CD4-positive, alpha-beta T cell (primary cell): Measurements from ENCODE around the gene TMEM237. TPM values are rescaled to one million over a fixed set of nuclear protein-coding genes. Genes with fewer than 3 reads are reported as not detected.

Experiments used
- ATAC-seq: fragments of 200-7000 bp; cut with Tn5 transposase; one replicate; pipeline ENCODE4 v1.10.0; 2022; ENCODE audit warnings: mild to moderate bottlenecking; ENCODE audit not compliant: poor library complexity
- CTCF ChIA-PET: fragments of 350-600 bp; sonication (Branson Sonifier 250); formaldehyde crosslinking; loops from one replicate; lab custom pipeline; 2021; ENCODE audit warnings: antibody characterized with exemption, inconsistent platforms; lab: Charles Lee
- POLR2A ChIA-PET: fragments of 350-600 bp; sonication (Branson Sonifier 250); formaldehyde crosslinking; loops from one replicate; lab custom pipeline; 2021; ENCODE audit warnings: antibody characterized with exemption, inconsistent platforms; lab: Charles Lee
- DNase-seq, 14 experiments: peaks; one replicate each; pipeline ENCODE4 v3.0.0-alpha.2; 2013 to 2020; ENCODE audit warnings: mixed read lengths in 2 of 14
- H3K27ac ChIP-seq, 2 donors: one replicate each; pipeline versions ENCODE4 v1.5.1 to v1.7.0; 2013; ENCODE audit warnings: low read length in 2 of 2, low read depth in 1 of 2, mild to moderate bottlenecking in 1 of 2
- H3K27me3 ChIP-seq, 2 experiments: 1 replicate in 1 of 2; 2 replicates in 1 of 2; pipeline versions ENCODE4 v1.6.1 to v1.7.0; 2013; ENCODE audit warnings: low read length in 2 of 2, control low read depth in 1 of 2, mild to moderate bottlenecking in 1 of 2, moderate library complexity in 1 of 2; ENCODE audit not compliant: insufficient read depth in 2 of 2, control insufficient read depth in 1 of 2
- H3K36me3 ChIP-seq: one replicate; pipeline ENCODE4 v1.6.1; 2013; ENCODE audit warnings: low read length, control low read depth; ENCODE audit not compliant: insufficient read depth
- H3K4me1 ChIP-seq: one replicate; pipeline ENCODE4 v1.6.1; 2013; ENCODE audit warnings: low read length, control low read depth; ENCODE audit not compliant: insufficient read depth
- H3K4me3 ChIP-seq: one replicate; pipeline ENCODE4 v1.5.1; 2013; ENCODE audit warnings: mild to moderate bottlenecking, low read length, moderate library complexity
- H3K9me3 ChIP-seq, 2 experiments: 1 replicate in 1 of 2; 2 replicates in 1 of 2; pipeline versions ENCODE4 v1.6.1 to v1.7.0; 2013; ENCODE audit warnings: low read length in 2 of 2, mild to moderate bottlenecking in 2 of 2, control low read depth in 1 of 2, moderate library complexity in 1 of 2; ENCODE audit not compliant: control insufficient read depth in 1 of 2, insufficient read depth in 1 of 2
- H3K27ac Mint-ChIP-seq: one replicate; pipeline ENCODE4 v1.8.0; 2020; ENCODE audit warnings: mixed read lengths
- H3K27me3 Mint-ChIP-seq: one replicate; pipeline ENCODE4 v1.8.0; 2021; ENCODE audit warnings: mixed read lengths
- H3K36me3 Mint-ChIP-seq: one replicate; pipeline ENCODE4 v1.8.0; 2021; ENCODE audit warnings: low read depth, mixed read lengths
- H3K4me1 Mint-ChIP-seq: one replicate; pipeline ENCODE4 v1.8.0; 2021; ENCODE audit warnings: low read depth, mixed read lengths
- H3K4me3 Mint-ChIP-seq: one replicate; pipeline ENCODE4 v1.8.0; 2020; ENCODE audit warnings: mild to moderate bottlenecking, mixed read lengths
- H3K9me3 Mint-ChIP-seq: one replicate; pipeline ENCODE4 v1.8.0; 2020; ENCODE audit warnings: mixed read lengths
- CTCF ChIP-seq: fragments of 200-600 bp; IDR thresholded peaks from one replicate; pipeline ENCODE4 v1.8.0; 2022; ENCODE audit warnings: antibody characterized with exemption, mild to moderate bottlenecking
- intact Hi-C, 2 experiments: fragments of 100-400 bp; cut with DNase I in 1 of 2; cut with micrococcal nuclease in 1 of 2; formaldehyde crosslinking; loops; one replicate each; pipeline versions ENCODE4 v1.15.1 to v1.9.0; 2023 to 2025; cut with DNase I, micrococcal nuclease
- polyA plus RNA-seq, 2 donors: library from polyadenylated mRNA; unstranded; fragments of 120-200 nt; gene quantifications; one replicate each; pipeline ENCODE4 v1.2.1, GENCODE V29; 2013
- total RNA-seq, 174 experiments: library from RNA in 2 of 174; stranded (reverse) in 2 of 174; gene quantifications; one replicate each; pipeline ENCODE4 v1.2.3 and lab custom pipeline; 2021 to 2026

The TMEM237 gene, protein sequence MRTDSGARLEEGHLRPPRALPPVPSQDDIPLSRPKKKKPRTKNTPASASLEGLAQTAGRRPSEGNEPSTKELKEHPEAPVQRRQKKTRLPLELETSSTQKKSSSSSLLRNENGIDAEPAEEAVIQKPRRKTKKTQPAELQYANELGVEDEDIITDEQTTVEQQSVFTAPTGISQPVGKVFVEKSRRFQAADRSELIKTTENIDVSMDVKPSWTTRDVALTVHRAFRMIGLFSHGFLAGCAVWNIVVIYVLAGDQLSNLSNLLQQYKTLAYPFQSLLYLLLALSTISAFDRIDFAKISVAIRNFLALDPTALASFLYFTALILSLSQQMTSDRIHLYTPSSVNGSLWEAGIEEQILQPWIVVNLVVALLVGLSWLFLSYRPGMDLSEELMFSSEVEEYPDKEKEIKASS
- 1 to 10 TPM; 4.0 to 4.6 TPM for total RNA-seq
- 3.4 TPM for polyA plus RNA-seq (2013, experiment 1 of 2)
- polyA plus RNA-seq (2013, experiment 2 of 2): 5.0 TPM
- 3.6 to 27.7 (median 9.3) reads per million in 172 experiments for total RNA-seq (lab: John Stamatoyannopoulos, UW)

- Histone ChIP-seq H3K4me1 (peaks cover 9% of the 10 kb centered on the region), H3K27me3 (no peaks in the 10 kb centered on the region), H3K9me3 (no peaks in the 10 kb centered on the region), H3K27ac (peak within 1 kb of the TSS; percentile 79 to 89), H3K4me3 (peak within 1 kb of the TSS; percentile 95), H3K36me3 (no peaks in the 10 kb centered on the region)
- H3K36me3 Mint-ChIP-seq: peaks cover 8% of the 10 kb centered on the region
- ChIA-PET POLR2A (interaction anchor here (0.6 to 3.4 kb wide), 7 partner anchors 11 to 932 kb away, joined by 3 to 29 read pairs (median 4); partner anchors contain the start of genes ALS2, STRADB and TRAK2), CTCF (no interaction called here)
- H3K27ac Mint-ChIP-seq: peak within 1 kb of the TSS; percentile 96
- TF ChIP-seq CTCF: no peak
- intact Hi-C loops: loop anchor here (2.0 to 10.0 kb wide), 6 partner anchors 137 to 409 kb away; partner anchors contain the start of genes ALS2 (in 2 of the 2), FZD7 (in 1 of the 2), STRADB (in 1 of the 2) and TRAK2 (in 1 of the 2)
- H3K4me1 Mint-ChIP-seq: peaks cover 10% of the 10 kb centered on the region
- no peaks in the 10 kb centered on the region for H3K9me3 Mint-ChIP-seq
- peak within 1 kb of the TSS; percentile 96 for H3K4me3 Mint-ChIP-seq
- no peaks in the 10 kb centered on the region for H3K27me3 Mint-ChIP-seq
- peak in 9 of 14 experiments; percentile 21 to 74 (median 48) for DNase-seq
- peak; percentile 60 for ATAC-seq
Measured at GRCh38 chr2:201643216-201643890, at the start of gene TMEM237. TSS of gene TMEM237 (minus strand) at chr2:201643503. CDS start at chr2:201643400, 103 bp downstream.

DNA sequence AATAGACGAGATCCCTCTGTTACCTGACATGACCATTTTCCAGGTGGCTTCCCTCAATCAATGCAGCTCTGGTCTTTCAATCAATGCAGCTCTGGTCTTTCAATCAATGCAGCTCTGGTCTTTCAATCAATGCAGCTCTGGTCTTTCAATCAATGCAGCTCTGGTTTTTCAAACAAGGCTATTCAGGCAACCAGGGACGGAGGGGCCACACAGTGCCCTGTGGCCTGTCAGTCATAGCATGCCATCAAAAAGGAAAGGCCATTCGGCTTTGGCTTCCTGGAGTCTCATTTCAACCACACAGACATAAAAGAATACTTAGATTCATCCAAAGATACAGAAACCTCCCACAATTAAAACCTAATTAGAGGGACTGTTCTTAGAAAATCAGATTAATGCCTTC, 41.9 kb upstream of the TMEM237 start:
- H3K36me3 ChIP-seq: no peaks in the 10 kb centered on the region
- no peaks in the 10 kb centered on the region for H3K4me1 Mint-ChIP-seq
- TF ChIP-seq CTCF: no peak
- H3K36me3 Mint-ChIP-seq: no peaks in the 10 kb centered on the region
- CTCF ChIA-PET: no interaction called here
- H3K27me3 Mint-ChIP-seq: peaks cover 15% of the 10 kb centered on the region
- no peak for DNase-seq
- no peak overlapping the region for H3K4me3 ChIP-seq
- POLR2A ChIA-PET: no interaction called here
- ATAC-seq: no peak
- H3K9me3 ChIP-seq: no peaks in the 10 kb centered on the region
- H3K9me3 Mint-ChIP-seq: no peaks in the 10 kb centered on the region
- H3K27me3 ChIP-seq: no peaks in the 10 kb centered on the region
- H3K27ac ChIP-seq: no peak overlapping the region
- H3K4me3 Mint-ChIP-seq: no peak overlapping the region
- no peak overlapping the region for H3K27ac Mint-ChIP-seq
- intact Hi-C loops: no loop called here
- no peaks in the 10 kb centered on the region for H3K4me1 ChIP-seq

- no peak overlapping the region for H3K4me3 ChIP-seq
- H3K9me3 ChIP-seq: no peaks in the 10 kb centered on the region
- H3K27ac ChIP-seq: no peak overlapping the region
- ChIA-PET CTCF (interaction anchor here (1.0 kb wide), 1 partner anchor 51 kb away, joined by 4 read pairs; no protein-coding TSS in a partner anchor), POLR2A (no interaction called here)
- Mint-ChIP-seq H3K4me3 (no peak overlapping the region), H3K36me3 (no peaks in the 10 kb centered on the region), H3K27ac (no peak overlapping the region), H3K9me3 (no peaks in the 10 kb centered on the region), H3K27me3 (peaks cover 15% of the 10 kb centered on the region), H3K4me1 (no peaks in the 10 kb centered on the region)
- intact Hi-C loops: loop anchor here (5.0 kb wide), 1 partner anchor 497 kb away; no protein-coding TSS in a partner anchor
- no peak for ATAC-seq
- TF ChIP-seq CTCF: peak; percentile 14
- no peaks in the 10 kb centered on the region for H3K4me1 ChIP-seq
- peak in 3 of 14 experiments; percentile 12 to 22 (median 18) for DNase-seq
- no peaks in the 10 kb centered on the region for H3K36me3 ChIP-seq
- H3K27me3 ChIP-seq: no peaks in the 10 kb centered on the region
Measured at GRCh38 chr2:201680743-201681142, 37.4 kb upstream of the TMEM237 start.
